Measurements from ENCODE around the gene RHBDD3.
"Not testable (repeated sequence)": the region's sequence is repeated elsewhere in the genome, so short reads cannot be mapped to it uniquely, and the experiment has no call there.

Gene RHBDD3

DNA sequence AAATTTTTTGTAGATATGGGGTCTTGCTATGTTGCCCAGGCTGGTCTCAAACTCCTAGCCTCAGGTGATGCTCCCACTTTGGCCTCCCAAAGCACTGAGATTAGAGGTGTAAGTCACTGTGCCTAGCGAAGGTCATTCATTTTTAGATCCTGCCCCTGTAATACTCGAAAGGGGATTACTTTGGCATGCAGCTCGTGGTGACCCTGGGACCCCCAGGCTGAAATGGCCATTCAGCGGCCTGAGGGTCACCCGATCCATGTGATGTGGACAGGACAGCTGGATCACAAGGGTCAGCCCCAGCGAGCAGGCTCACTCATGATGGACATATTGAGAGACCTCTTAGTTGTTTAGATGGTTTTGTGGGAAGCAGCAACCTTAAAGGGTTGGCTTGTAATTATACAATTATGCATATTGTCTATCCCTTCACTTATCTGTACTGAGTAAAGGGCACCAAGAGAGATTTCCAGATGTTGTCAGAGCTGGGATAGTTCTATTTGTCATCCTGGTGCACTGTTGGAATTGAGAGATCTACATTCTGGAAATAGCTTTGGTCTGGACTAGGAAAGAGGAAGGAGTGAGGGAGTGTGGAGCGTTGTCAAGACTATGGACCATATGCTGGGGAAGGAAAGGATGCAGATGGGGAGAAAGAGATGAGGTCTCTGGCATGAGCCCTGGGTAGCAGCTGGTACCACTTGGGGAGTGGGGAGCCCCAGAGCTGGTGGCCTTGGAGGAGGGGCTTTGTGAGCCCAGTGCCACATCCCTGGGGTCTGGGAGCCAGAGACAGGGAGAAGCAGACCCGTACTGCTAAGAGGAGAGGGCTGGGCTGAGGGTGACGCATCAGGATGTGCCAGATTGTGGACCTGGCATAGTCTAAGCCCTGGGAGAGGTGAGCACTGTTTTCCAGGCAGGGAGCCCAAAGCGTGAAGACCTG is 15.5 kb downstream of the RHBDD3 start:
- DNase-seq (ENCODE audit: low read depth, low spot score): no peak

DNA sequence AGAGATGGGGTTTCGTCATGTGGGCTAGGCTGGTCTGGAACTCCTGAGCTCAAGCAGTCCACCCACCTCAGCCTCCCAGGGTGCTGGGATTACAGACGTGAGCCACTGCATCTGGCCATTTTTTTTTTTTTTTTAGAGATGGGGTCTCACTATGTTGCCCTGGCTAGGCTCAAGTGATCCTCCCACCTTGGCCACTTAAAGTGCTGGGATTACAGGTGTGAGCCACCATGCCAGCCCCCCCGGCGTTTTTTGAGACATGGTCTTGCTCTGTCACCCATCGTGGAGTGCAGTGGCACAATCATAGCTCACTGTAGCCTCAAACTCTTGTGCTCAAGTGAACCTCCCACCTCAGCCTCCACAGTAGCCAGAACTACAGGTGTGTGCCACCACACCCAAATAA is 16.5 kb downstream of the RHBDD3 start:
- no peak for DNase-seq (ENCODE audit: low read depth, low spot score)

DNA sequence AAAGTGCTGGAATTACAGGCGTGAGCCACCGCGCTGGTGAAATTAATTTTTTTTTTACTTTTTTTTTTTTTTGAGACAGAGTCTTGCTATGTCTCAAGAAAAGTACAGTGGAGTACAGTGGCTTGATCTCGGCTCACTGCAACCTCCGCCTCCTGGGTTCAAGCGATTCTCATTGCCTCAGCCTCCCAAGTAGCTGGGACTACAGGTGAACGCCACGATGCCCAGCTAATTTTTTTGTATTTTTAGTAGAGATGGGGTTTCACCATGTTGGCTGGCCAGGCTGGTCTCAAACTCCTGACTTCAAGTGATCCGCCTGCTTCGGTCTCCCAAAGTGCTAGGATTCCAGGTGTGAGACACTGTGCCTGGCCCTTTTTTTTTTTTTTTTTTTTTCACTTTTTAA is 19.9 kb downstream of the RHBDD3 start:
- DNase-seq (ENCODE audit: low read depth, low spot score): not testable (repeated sequence)

DNA sequence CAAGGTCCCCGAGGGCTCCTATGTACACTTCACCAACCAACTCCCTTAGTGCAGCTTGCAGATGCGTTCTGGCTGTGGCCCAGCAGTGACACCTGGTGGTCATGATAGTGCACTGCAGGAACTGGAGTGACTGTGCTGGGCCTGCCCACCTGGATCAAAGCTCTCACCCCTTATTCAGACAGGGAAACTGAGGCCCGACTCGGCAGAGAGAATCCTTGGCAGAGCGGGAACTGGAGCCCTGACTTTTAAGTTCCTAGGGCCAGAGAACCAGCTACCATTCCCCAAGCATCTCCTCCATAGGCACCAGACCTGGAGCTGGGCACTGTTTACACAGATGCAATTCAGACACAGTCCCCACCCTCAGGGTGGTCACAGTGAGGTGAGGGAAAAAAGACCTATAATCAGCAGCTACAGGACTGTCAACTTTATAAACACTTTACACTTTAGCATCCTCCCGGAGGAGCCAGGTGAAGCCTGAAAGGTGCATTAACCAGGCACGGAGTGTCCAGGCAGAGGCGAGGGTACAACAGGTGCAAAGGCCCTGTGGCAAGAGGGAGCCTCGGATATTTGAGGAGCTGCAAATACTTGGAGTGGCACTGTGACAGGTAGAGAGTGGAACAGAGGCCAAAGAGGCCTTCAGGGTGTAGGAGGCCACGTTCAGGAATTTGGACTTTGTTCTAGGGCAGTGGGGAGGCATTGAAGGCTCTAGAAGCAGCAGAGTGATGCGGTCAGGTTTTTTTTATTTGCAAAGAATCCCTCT is 22.0 kb downstream of the RHBDD3 start:
- no peak for DNase-seq (ENCODE audit: low read depth, low spot score)

DNA sequence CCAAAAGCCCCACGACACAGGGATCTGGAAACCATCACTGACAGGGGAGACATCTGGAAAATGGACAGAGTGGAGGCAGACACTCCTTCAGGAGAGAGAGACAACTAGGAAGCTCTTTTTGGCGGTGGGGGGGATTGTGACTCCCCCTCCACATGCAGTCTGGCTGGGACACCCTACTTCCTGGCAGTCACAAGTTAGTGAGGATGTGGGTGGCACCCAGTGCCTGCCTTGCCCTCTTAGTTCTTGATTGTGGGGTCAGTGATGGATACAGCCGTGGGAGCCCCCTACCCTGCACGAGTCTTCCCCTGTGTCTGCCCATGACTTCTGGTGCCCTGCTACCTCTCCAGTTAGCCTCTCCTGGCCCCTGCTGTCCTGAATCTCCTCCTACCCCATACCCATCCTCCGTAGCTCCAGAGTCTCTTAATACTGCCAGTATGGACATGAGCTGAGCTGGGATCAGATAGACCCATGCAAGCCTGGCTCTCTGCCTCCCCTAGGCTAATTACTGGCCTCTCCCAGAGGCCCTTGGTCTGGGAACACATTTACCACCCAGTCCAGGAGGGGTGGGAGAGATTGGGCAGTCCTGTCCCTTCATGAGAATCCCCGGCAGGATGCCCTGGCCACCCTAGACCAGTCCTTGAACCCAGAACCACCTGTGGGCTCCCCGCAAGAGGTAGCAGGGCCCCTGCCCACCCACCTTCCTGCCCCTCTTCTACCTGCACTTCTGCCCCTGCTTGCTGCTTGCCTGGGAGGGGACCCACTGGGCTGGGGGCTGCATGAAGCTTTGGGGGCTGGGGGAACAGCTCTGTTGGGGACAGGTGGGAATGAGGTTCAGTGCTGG is 22.8 kb downstream of the RHBDD3 start:
- DNase-seq (ENCODE audit: low read depth, low spot score): no peak

DNA sequence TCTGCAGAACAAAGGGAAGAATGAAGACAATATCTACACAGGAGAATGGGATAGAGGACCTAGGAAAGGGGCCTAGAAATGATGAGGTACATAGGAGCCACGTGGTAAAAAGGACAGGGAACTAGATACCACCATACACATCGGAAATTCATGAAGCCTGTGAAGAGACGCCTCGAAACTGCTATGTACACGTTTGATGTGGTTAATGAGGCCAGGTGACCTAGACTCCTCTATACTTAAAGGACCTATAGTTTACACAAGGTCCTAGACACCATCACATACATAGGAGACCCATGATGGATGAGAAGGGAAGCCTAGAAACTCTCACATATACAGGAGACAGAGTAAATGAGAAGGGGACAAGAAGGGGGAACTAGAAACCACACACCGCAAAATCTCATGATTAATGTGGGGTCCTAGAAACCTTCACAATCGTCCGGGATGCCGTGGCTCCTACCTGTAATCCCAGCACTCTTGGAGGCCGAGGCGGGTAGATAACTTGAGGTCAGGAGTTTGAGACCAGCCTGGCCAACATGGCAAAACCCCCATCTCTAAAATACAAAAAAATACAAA is 23.8 kb downstream of the RHBDD3 start:
- DNase-seq (ENCODE audit: low read depth, low spot score): no peak

DNA sequence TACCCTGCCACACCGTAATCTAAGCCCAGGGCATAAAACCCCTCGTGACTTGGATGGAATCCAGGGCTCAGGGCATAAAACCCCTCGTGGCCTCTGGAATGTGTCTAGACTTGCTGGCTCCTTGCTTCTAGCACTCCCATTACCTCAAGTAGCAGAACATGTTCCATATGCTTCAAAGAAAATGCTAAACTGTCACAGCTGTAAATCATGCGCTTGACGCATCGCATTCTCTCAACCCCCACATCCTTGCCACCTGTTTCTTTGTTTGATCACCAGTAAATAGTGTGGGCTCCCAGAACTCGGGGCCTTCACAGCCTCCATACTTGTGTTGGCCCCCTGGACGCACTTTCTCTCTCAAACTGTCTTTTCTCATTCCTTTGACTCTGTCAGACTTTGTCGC is 27.3 kb downstream of the RHBDD3 start:
- DNase-seq (ENCODE audit: low read depth, low spot score): not testable (repeated sequence)

DNA sequence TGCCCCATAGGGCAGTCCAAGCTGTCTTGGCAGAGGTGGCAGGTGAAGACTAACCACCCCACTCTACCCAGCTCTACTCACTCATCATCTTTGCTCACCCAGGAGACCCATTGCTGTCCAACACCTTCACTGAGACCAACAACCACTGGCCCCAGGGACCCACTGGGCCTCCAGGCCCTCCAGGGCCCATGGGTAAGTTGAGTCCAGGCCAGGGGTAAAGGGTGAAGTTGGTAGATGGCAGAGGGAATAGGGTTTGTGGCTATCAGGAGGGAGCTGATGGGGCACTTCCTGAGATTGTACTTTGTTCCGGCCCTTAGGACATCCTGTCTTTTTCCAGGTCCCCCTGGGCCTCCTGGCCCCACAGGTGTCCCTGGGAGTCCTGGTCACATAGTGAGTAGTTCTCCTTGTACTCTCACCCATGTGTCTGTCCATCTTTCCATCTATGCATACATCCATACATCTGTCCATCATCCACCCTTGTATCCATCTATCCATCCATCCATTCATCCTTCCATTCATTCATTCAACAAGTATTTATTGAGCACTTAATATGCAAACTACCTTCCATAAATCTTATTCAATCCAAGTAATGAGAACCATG is 34.4 kb downstream of the RHBDD3 start:
- DNase-seq (ENCODE audit: low read depth, low spot score): no peak

DNA sequence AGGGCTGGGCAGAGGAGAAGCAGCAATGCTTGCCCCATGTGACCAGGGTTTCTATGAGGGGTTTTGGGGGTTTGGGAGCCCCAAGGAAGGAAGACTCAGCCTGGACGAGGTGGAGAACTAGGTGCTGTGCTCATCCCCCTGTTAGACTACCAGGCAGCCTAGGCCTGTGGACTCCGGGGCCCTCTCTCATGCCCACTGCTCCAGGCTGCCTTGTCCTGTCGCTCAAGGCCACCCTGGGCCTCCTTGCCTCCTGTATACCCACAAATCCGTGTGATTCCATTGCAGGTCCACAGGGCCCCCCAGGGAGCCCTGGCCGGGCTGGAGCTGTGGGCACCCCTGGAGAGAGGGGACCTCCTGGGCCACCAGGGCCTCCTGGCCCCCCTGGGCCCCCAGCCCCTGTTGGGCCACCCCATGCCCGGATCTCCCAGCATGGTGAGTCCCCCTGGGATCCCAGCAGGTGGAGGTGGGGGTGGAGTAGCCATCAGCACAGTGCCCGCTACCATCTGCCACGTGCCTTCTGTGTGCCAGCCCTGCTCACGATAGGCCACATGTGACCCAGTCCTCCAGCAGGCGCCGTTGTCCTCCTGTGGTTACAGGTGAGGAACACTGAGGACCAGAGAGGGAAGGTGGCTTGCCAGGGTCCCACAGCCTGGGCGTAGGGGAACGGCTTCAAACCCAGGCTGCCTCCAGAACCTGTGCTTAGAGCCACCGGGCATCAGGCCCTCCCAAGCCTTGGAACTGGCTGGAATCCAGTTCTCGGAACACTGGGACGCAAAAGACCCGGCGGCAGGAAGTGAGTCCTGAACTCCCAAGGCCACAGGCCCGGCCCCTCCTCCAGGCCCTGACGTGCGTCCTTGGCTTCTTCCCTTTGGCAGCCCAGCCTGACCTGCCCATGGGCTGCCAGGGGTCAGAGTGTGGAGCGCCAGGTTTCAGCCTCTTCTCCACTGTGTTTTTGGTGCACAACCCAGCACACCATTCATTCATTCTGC is 35.5 kb downstream of the RHBDD3 start:
- no peak for DNase-seq (ENCODE audit: low read depth, low spot score)

DNA sequence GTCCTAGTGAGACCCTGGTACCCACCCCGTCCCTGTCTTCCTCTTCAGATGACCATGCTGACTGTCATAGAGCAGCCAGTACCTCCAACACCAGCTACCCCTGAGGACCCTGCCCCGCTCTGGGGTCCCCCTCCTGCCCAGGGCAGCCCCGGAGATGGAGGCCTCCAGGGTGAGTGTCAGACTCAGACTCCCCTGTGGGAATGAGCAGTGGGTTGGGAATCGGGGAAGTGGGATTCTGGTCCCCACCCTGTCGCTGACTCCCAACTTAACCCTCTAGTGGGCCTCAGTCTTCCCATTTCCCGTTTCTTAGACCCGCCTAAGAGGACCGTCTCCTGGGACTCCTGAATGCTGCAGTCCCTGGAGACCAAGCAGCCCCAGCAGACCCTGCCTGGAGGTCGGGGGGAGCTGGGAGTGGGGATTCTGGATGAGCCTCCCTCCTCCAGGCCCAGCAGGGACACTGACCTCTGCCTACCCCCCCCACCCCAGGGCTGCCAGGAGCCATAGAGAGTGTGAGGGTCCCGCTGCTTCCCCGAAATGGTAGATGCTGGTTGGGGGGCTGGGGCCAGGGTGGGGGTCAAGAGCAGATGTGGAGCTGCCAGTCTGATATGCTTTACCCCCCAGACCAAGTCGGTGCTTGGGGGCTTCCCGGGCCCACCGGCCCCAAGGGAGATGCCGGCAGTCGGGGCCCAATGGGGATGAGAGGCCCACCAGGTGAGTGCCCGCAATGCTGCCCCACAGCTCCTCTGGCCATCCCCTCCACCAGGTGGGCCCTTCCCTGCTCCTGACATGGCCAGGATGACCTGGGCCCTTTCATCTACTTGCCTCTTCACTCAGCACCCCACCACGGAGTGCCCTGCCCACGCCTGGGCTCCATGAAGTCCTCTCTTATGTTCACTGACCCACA is 36.6 kb downstream of the RHBDD3 start:
- no peak for DNase-seq (ENCODE audit: low read depth, low spot score)

DNA sequence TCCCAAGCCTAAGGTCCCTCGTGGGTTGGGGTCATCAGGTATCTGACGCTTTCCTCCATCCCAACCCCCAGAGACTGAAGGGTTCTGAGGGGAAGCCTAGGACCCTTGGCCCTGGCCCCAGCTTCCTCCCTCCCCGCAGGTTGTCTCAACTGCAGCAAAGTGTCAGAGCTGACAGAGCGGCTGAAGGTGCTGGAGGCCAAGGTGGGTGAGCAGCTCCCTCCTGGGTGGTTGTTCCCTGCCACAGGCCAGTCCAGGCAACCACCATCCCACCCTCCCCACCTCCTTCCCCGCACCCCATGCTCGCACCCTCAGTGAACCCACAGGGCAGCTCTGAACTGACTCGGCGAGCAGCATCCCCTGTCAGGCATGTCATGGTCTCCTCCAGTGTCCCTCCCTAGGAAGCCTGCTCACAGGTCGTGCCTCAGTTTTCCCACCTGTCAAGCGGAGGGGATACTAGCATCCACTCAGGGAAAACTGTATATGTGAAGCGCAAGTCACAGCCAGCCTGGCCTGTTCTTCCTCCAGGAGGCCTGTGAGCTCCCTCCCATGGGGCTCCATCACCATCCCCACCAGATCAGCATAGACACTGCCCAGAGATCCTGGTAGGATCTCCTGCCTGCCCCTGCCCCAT is 41.3 kb downstream of the RHBDD3 start:
- DNase-seq (ENCODE audit: low read depth, low spot score): no peak

DNA sequence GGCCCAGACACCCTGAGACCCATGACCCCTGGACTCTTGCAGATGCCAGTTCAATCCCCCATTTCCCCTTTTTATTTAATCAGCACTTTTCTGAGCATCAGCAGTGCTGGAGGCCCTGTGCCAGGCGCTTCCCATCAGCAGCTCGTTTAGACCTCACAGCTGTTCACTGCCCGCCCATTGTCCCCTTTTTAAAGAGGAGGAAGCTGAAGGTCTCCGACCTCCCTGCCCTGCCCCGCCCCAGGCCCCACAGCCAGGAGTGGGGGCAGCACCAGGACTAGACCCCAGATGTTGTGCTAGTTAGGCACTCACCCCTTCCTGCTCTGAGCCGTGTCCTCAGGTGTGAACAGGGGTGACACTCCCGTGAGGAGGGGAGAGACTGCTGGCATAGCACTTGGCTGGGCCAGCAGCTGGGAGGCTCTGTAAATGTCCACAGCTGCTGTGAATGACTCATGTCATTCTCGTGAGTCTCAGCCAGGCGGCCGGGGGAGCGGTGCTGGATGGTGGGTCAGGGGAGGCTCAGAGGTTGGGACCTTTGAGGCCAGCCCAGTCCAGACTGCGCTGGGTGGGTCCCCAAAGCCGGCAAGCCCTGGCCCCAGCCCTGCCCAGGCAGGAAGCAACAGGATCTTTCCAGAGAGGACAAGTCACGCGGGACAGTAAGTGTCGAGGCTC is 42.2 kb downstream of the RHBDD3 start:
- DNase-seq (ENCODE audit: low read depth, low spot score): no peak

DNA sequence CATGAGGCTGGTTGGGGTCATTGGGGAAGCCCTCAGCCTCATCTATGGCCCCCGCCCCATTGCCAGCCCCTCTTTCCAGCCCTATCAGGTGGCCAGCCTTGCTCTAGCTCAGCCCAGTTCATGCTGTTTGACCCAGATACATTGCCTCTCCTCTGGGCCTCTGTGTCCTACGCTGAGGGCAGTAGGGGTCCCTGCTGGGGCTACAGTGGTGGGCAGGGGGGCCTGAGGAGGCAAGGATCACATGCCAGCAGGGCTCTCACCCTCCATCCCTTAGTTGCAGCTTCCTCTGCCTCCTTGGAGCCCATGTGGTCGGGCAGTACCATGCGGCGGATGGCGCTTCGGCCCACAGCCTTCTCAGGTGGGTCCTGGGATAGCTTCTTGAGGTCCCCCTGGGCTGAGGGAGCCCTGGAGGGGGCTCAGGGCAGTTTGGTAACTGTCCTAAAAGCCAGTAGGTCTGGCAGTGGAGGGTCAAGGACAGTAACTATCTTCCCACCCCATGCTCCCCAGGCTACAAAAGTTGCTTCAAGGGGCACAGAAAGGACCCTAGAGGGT is 42.8 kb downstream of the RHBDD3 start:
- no peak for DNase-seq (ENCODE audit: low read depth, low spot score)

DNA sequence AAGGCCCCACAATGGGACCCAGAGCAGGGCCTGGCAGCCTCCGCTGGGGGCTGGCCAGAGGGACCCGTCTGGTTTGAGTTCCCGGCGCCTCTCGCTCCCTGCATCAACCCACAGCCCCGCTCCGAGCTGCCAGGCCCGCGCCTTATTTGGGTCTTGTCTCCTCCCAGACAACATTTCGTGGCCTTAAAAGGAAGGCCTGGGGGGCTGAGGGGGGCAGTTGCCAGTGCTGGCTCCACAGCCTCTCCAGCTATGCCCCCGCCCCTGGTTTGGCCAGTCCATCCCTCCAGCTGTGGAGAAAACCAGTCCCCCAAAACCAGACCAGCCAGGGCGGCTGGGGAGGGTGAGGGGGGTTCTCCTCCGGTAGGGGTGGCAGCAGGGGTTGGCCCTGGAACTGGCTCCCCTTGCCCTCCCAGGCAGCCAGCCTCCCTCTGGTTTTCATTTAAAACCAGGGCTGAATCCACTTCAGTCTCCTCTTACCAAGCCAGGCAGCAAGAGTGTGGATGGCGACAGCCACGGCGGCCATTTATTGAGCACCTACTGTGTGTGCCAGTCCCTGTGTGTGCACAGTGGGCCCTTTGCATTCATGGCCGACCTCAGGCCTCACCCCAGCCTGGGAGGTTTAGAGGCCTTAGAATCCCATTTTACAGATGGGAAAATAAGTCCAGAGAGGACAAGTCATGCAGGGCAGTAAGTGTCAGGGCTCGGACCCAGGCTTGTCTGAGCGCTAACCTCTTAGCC is 43.5 kb downstream of the RHBDD3 start:
- no peak for DNase-seq (ENCODE audit: low read depth, low spot score)

DNA sequence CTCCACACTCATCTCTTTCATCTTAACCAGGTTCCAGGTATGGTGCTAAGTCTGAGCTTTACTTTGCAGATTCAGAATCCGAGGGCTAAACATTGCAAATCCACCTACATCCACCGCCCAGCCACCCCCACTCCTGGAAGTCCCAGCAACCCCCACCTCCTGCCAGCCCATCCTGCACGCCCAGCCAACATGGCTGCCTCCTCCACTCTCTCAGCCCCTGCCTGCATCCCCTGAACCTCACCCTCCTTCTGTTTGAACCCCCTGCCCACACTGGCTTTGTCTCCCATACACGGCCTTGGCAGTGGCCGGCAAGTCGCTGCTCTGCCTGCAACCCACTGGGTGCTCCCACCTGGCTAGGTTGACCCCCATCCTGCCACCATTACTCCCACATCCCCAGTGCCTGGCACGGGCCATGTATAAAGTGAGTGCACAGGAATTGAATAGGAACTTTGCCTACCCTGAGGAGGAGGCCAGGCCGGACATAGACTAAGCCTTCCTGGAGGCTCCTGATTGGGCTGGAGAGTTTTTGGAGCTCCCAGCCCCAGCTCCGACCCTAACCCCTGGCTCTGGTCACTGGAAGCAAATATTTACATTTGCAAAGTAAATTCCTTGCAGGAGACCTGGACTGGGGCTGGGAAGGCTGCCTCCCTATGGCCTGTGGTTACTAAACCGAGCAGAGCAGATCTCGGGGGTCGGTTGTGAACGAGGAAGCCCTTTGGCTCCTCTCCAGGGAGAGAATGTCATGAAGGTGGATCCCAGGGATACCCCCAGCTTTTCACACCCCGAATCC is 47.7 kb downstream of the RHBDD3 start:
- no peak for DNase-seq (ENCODE audit: low read depth, low spot score)

DNA sequence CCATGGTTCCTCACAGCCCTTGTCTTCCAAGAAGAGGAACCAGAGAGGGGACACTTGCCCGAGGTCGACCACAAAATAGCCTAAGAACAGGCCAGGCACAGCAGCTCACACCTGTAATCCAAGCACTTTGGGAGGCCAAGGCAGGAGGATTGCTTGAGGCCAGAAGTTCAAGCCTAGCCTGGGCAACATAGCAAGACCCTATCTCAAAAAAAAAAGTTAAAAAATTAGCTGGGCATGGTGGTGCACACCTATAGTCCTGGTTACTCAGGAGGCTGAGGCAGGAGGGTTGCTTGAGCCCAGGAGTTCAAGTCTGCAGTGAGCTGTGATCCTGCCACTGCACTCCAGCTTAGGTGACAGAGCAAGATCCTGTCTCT is 48.4 kb downstream of the RHBDD3 start:
- not testable (repeated sequence) for DNase-seq (ENCODE audit: low read depth, low spot score)
